Activated B cell treated with CpG ODN at 0.5 μM for 24 hours (primary cell): ENCODE data around the gene ANXA2. TPM values are rescaled to one million over a fixed set of nuclear protein-coding genes. Genes with fewer than 3 reads are reported as not detected.
"Not testable (repeated sequence)": the region's sequence is repeated elsewhere in the genome, so short reads cannot be mapped to it uniquely, and the experiment has no call there.

Source experiments
- ATAC-seq: fragments of 200-7000 bp; cut with Tn5 transposase; one replicate; pipeline ENCODE4 v1.10.0; 2021; ENCODE audit warnings: low read depth, mild to moderate bottlenecking, moderate library complexity
- CTCF ChIA-PET: fragments of 350-600 bp; sonication (Branson Sonifier 250); formaldehyde crosslinking; loops from one replicate; lab custom pipeline; 2021; ENCODE audit warnings: antibody characterized with exemption; lab: Charles Lee
- POLR2A ChIA-PET: fragments of 350-600 bp; sonication (Branson Sonifier 250); formaldehyde crosslinking; loops from one replicate; lab custom pipeline; 2021; ENCODE audit warnings: antibody characterized with exemption; lab: Charles Lee
- DNase-seq: peaks from one replicate; pipeline ENCODE4 v3.0.0; 2022
- H3K27ac Mint-ChIP-seq: one replicate; pipeline ENCODE4 v1.8.0; 2020; ENCODE audit warnings: mixed read lengths
- H3K27me3 Mint-ChIP-seq: one replicate; pipeline ENCODE4 v1.8.0; 2021; ENCODE audit warnings: mixed read lengths
- H3K36me3 Mint-ChIP-seq: one replicate; pipeline ENCODE4 v1.8.0; 2021; ENCODE audit warnings: low read depth, mixed read lengths
- H3K4me1 Mint-ChIP-seq: one replicate; pipeline ENCODE4 v1.8.0; 2021; ENCODE audit warnings: mixed read lengths
- H3K4me3 Mint-ChIP-seq: one replicate; pipeline ENCODE4 v1.8.0; 2020; ENCODE audit warnings: mild to moderate bottlenecking, mixed read lengths
- H3K9me3 Mint-ChIP-seq: one replicate; pipeline ENCODE4 v1.8.0; 2020; ENCODE audit warnings: mixed read lengths
- intact Hi-C: fragments of 100-400 bp; cut with micrococcal nuclease; formaldehyde crosslinking; loops from one replicate; pipeline ENCODE4 v1.15.1; 2024
- total RNA-seq: library from RNA; stranded (reverse); gene quantifications from 2 replicates; pipeline ENCODE4 v1.2.3, GENCODE V29; 2022
- TF ChIP-seq, protein P1 (sequence below): fragments of 200-600 bp; IDR thresholded peaks from one replicate; pipeline ENCODE4 v1.8.0; 2022; ENCODE audit warnings: antibody characterized with exemption, mild to moderate bottlenecking

ANXA2 gene
- total RNA-seq, 1 donor from 2014 or later = 218 TPM

DNA sequence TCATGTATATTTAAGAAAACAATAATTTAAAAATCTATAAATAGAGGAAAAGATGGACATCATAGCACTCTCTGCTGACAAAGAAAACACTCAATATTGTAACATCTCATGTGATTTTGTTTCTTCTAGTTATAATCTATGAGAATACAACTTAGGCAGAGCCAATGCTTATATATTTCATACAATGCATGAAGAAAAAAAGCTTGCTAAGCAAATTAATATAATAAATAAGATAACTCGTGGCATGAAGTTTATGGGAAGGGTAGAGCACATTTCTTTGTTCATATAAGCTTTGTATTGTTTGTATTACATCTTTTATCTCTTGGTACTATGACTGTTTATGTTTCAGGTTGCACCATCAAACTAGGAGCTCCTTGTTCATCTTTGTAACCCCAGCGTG is 7.6 kb upstream of the ANXA2 start:
- H3K4me3 Mint-ChIP-seq = no peak overlapping the region
- no peaks in the 10 kb centered on the region for H3K9me3 Mint-ChIP-seq
- ATAC-seq (no peak), DNase-seq (no peak)
- TF ChIP-seq, protein P1, sequence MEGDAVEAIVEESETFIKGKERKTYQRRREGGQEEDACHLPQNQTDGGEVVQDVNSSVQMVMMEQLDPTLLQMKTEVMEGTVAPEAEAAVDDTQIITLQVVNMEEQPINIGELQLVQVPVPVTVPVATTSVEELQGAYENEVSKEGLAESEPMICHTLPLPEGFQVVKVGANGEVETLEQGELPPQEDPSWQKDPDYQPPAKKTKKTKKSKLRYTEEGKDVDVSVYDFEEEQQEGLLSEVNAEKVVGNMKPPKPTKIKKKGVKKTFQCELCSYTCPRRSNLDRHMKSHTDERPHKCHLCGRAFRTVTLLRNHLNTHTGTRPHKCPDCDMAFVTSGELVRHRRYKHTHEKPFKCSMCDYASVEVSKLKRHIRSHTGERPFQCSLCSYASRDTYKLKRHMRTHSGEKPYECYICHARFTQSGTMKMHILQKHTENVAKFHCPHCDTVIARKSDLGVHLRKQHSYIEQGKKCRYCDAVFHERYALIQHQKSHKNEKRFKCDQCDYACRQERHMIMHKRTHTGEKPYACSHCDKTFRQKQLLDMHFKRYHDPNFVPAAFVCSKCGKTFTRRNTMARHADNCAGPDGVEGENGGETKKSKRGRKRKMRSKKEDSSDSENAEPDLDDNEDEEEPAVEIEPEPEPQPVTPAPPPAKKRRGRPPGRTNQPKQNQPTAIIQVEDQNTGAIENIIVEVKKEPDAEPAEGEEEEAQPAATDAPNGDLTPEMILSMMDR = no peak
- H3K4me1 Mint-ChIP-seq = peaks cover 18% of the 10 kb centered on the region
- intact Hi-C loops = no loop called here
- ChIA-PET CTCF (interaction anchor here (0.7 kb wide), 1 partner anchor 18 kb away, joined by 4 read pairs; no protein-coding TSS in a partner anchor), POLR2A (interaction anchor here (0.6 kb wide), 1 partner anchor 293 kb away, joined by 6 read pairs; no protein-coding TSS in a partner anchor)
- H3K27me3 Mint-ChIP-seq = no peaks in the 10 kb centered on the region
- no peaks in the 10 kb centered on the region for H3K36me3 Mint-ChIP-seq
- no peak overlapping the region for H3K27ac Mint-ChIP-seq

DNA sequence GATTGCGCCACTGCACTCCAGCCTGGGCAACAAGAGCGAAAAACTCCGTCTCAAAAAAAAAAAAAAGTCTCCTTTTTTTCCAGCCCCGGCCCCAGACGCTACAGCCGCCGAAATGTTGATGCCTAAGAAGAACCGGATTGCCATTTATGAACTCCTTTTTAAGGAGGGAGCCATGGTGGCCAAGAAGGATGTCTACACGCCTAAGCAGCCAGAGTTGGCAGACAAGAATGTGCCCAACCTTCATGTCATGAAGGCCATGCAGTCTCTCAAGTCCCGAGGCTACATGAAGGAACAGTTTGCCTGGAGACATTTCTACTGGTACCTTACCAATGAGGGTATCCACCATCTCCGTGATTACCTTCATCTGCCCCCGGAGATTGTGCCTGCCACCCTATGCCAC is 6.6 kb upstream of the ANXA2 start:
- CTCF ChIA-PET, H3K4me3 Mint-ChIP-seq, ATAC-seq, H3K9me3 Mint-ChIP-seq, intact Hi-C loops, DNase-seq, POLR2A ChIA-PET, H3K27me3 Mint-ChIP-seq, H3K27ac Mint-ChIP-seq, H3K36me3 Mint-ChIP-seq: not testable (repeated sequence)
- peaks cover 15% of the 10 kb centered on the region for H3K4me1 Mint-ChIP-seq

DNA sequence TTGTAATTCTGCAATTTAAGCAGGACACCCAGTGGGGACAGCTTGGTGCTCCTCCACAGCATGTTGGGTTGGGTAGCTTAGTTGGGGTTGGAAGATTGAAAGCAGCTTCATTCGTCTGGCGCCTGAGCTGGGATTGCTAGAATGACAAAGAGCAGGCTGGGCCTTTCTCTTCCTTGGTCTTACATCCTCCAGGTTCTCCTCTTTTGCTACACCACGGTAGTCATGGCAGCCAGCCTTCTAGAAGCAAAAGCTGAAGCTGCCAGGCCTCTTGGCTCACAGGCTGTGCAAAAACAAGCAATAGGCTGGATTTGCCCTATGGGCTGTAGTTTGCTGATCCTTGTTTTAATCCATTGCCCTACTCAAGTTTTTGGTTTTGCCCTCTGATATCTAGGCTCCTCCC is 3.2 kb upstream of the ANXA2 start:
- TF ChIP-seq, protein P1 = no peak
- ChIA-PET CTCF (no interaction called here), POLR2A (interaction anchor here (0.6 kb wide), 1 partner anchor 402 kb away, joined by 4 read pairs; no protein-coding TSS in a partner anchor)
- ATAC-seq = no peak
- no peak overlapping the region for H3K4me3 Mint-ChIP-seq
- H3K36me3 Mint-ChIP-seq = peaks cover 8% of the 10 kb centered on the region
- intact Hi-C loops = no loop called here
- no peak overlapping the region for H3K27ac Mint-ChIP-seq
- DNase-seq = no peak
- H3K4me1 Mint-ChIP-seq = peaks cover 22% of the 10 kb centered on the region
- H3K27me3 Mint-ChIP-seq = no peaks in the 10 kb centered on the region
- no peaks in the 10 kb centered on the region for H3K9me3 Mint-ChIP-seq

DNA sequence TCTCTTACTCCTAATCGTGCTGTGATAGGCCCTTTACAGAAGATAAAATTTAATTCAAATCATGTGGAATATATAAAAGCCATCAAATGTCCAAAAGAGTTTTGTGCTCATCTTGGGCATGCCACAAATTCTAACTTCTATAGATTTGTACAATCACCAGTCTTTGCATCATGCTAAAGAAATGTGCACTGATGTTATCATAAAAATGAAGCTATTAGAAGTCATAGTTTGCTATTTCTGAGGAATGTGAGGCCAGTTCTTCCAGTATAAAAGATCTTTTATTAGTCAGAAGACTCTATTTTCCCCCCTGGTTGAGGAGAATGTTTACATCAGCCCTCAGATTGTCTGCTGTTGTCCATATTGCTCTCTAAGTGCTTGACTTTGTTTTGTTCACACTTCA is 2.1 kb upstream of the ANXA2 start:
- no peak for DNase-seq
- intact Hi-C loops = loop anchor here (5.0 to 10.0 kb wide), 2 partner anchors 42 to 1665 kb away; partner anchors contain the start of genes C2CD4A and VPS13C
- Mint-ChIP-seq H3K27ac (no peak overlapping the region), H3K4me3 (no peak overlapping the region), H3K4me1 (peaks cover 30% of the 10 kb centered on the region), H3K27me3 (no peaks in the 10 kb centered on the region), H3K36me3 (peaks cover 17% of the 10 kb centered on the region), H3K9me3 (no peaks in the 10 kb centered on the region)
- CTCF ChIA-PET = interaction anchor here (1.0 kb wide), 1 partner anchor 108 kb away, joined by 3 read pairs; no protein-coding TSS in a partner anchor
- ATAC-seq = no peak
- TF ChIP-seq, protein P1 = no peak
- POLR2A ChIA-PET = no interaction called here

DNA sequence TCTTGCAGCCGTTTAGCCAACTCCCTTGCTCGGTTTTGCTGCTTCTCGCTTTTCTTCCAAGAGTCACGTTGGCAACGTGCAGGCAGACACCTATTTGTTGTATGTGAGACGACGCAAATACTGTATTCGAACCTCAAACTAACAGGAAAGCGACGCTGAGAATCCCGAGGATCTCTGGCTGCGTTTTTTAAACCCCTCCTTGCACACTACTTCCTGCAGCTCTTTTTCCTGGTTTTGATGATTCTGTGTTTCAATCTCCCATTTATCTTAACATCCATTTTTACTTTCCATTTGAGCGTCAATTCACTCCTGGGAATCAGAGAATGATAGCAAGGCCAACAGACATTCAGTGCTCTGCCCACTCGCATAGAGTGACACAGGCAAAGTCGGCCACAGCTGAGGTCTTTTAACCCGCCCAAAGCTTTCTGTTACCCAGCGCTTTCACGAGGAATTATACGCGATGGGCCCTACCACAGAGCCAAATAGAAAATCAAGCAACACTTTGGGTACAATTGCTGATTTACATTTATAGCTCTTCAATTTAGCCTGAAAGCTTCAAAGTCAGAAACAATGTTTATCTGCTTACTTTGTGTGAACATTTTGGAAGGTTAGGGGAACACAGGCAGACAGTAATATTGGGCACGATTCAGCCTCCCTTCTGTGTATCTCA is 1.6 kb upstream of the ANXA2 start:
- ChIA-PET POLR2A (interaction anchor here (0.6 to 1.9 kb wide), 3 partner anchors 56 to 1099 kb away, joined by 3 to 27 read pairs (median 7); partner anchors contain the start of gene ICE2), CTCF (interaction anchor here (1.0 kb wide), 1 partner anchor 109 kb away, joined by 3 read pairs; no protein-coding TSS in a partner anchor)
- H3K4me3 Mint-ChIP-seq = peak overlapping the region; percentile 83
- H3K9me3 Mint-ChIP-seq = no peaks in the 10 kb centered on the region
- DNase-seq (no peak), ATAC-seq (no peak)
- H3K36me3 Mint-ChIP-seq = peaks cover 22% of the 10 kb centered on the region
- H3K4me1 Mint-ChIP-seq = peaks cover 34% of the 10 kb centered on the region
- H3K27me3 Mint-ChIP-seq = no peaks in the 10 kb centered on the region
- intact Hi-C loops = loop anchor here (5.0 to 10.0 kb wide), 2 partner anchors 43 to 1665 kb away; partner anchors contain the start of genes C2CD4A and VPS13C
- TF ChIP-seq, protein P1 = no peak
- peak overlapping the region; percentile 89 for H3K27ac Mint-ChIP-seq
